Measurements from ENCODE around the gene CERS6.
"Not testable (repeated sequence)": the region's sequence is repeated elsewhere in the genome, so short reads cannot be mapped to it uniquely, and the experiment has no call there.

The CERS6 gene

DNA sequence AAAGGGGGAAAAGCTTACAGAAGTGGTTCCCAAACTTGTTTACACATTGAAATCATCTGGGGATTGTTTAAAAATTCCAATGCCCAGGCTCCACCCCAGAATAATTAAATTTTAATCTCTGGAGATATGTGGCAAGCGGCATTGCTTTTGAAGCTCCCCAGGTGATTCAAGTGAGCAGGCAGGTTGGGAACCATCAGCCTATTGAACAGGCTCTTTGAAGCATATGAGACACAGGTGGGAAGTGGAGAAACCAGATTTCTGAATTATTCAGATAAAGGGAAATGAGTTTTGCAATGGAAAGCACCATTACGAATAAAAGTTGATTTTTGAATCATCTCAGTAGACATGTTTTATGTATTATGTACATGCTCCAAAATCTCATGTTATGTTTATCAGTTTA, 288.8 kb downstream of the CERS6 start:
- DNase-seq: no peak

DNA sequence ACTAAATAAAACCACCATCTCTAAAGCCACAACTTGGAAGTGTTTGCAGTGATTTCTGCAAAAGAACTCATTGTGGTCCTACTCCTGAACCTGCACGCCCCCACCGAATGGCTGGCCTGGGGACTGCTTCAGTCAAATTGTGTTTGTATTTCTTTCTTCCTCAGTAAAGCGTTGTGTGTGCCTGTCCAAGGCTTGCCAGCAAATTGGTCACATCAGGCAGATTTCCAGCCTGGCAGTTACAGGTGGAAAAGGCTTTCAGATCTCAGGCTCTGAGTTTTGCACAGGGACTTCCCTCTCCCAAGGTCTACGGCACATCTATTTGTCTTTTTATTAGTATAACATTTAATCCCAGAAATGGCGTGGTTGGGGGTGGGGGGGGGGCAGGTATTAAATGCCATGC, 292.4 kb downstream of the CERS6 start:
- DNase-seq: no peak

DNA sequence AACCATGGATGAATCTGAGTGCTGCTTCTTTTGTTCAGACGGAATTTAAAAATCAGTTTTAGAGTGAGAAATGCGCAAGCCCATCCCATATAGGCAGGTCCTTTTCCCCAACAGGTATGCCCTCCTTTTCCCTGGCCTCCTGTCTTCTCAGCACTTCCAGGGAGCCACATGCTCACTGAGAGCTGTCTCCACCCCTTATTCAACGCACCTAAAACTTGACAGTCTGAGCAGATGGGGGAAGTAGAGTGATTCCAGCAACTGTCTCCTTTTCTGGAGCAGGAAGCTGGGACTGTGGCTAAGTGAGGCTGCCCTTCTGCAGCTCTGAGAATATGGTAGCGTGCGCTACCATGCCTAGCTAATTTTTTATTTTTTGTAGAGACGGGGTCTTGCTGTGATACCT, 293.2 kb downstream of the CERS6 start:
- DNase-seq: no peak

DNA sequence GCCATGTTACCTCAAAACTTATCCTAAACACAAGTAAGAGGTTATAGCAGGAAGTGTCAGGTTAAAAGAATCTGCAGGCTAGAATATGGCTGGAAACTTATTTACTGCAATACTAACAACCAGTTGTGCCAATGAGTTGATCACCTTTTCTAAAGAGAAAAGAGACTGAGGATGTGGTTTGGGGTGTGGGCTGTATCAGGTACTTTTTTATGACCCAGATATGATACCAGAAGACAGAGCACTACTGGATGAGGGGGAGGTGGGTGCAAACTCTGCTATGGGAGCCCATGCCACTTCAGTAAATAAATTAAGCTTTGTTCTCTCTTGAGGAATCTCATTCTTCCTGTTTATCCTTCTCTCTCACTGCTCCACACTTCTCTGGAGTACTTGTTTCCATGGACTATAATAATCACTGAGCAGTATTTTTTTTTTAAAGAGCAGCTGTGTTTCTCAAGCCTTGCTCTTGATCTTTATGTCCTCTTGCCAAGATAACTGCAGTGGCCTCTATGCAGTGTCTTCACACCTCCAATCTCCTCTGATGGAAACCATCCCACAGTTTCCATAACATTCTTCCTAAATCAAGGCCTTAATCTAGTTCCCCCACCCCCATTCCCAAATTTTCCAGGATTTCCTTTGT, 295.1 kb downstream of the CERS6 start:
- DNase-seq: no peak

DNA sequence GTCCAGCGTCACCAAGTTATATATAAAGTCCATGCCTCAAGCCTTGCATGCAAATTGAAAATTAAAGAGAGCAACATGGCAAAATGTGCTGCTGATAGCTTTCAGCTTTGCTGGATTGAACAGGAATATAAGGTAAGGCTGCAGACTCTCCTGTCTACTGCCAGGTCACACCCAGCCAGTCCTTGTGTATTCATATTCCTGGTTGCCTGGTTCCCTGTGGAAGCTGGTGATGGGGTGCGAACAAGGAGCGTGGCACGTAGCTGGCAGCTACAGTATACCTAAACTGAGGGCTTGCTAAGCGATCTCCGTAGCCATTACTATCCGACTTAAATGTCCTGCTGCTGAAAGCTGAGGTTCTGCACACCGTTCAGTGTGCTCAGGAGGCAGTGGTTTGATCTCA, 296.3 kb downstream of the CERS6 start:
- no peak for DNase-seq

DNA sequence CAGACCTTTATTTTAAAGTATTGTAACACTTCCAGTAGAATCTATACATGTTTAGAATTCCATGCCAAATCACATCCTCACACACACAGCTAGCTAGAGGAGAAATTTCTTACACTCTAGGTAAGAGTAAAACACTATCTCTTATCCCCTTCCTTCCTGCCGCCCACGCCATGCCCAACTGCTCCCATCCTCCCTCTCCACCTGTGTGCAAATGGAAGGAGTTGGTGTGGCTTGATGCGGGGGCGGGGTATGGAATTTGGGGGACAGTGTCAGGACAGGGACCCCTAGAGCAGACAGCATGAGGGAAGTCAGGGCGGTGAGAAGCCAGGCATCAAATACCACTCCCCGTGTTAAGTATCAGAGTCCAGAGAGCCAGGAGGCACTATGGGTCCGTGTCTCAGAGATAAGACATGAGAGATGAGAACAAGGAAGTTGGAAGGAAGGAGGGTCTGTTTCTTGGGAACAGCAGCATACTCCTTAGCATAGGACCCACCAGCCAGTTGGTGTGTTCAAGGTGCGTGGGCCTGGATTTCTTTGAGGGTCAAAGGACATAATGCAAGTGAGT, 297.8 kb downstream of the CERS6 start:
- DNase-seq: no peak

DNA sequence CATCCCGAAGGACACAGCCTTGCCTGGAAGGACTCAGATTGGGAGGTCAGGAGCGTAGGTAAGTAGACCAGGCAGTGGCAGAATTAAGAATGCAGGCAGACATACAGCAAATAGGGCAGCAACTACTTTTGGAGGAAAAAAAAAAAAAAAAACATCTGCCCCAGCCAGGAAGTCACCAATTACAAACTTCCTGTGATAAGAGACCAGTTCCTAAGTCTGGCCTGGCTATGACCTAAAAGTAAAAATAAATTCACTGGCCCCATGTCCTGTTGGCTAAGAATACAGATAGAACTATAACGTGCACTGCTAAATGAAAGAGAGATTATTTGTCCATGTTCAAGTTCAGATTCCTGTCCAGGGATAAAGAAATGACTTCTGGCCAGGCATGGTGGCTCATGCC, 301.2 kb downstream of the CERS6 start:
- no peak for DNase-seq

DNA sequence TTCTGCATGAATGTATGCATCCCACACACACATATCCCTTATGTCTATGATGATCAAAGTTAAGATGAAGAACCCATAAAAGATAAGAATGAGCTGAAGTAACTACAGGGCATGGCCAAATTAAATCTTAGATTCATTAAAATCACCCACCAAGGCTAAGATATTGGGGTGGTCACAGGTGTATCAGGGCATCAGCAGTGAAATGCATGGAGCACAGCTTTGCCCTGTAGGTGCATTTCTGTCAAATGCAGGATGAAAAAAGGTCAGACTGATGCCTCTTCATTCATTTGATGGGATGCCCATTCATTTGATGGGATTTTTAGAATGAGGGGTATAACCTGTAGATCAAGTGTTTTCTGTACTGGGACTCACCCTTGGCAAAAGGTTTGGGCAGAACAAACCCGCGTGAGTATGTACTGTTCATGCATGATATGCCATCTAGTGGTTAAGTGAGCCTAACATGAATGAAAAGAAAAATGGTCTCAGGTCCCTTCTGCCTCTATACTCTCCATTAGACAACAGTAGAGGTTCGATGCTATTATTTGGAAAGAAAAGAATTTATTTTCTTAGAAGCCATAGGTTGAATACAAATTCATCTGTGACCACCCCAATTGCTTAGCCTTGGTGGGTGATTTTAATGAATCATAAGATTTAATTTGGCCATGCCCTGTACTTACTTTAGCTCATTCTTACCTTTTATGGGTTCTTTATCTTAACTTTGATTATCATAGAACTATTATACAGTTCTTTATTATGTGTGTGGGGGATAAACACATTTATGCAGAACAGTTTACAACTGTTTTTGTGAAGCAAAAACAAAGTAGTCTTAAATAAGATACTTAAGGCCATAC, 303.1 kb downstream of the CERS6 start:
- no peak for DNase-seq

DNA sequence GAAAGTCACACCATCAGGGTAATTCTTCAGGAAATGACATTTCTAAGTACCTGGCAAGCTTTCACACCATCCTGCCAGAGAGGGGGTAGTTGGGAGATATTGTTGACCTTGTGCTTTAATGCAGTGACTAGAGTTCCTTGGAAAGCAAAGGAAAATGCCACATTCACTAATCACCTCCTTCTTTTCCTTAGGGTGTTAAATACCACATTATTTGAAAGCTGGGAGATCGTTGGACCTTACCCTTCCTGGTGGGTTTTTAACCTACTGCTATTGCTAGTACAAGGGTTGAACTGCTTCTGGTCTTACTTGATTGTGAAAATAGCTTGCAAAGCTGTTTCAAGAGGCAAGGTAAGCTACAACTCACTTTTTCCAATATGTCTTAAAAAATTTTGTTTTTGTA, 309.3 kb downstream of the CERS6 start:
- no peak for DNase-seq

DNA sequence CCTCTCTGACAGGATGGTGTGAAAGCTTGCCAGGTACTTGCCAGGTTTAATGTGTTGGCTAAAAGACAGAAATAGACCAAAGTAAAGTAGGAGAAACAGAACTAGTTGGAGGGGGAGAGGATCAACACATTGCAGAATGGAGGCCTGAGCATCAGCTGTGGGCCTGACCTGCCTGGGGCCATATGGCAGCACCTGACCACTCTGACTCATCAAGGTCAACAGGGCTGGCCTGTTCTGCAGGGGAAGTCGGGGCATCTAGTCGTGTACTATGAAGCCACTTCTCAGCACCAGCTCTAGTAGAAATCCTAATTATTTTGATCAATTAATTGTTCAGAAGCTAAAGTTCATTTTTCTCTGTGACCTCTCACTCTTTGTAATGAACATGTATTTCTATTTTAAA, 310.5 kb downstream of the CERS6 start:
- no peak for DNase-seq

DNA sequence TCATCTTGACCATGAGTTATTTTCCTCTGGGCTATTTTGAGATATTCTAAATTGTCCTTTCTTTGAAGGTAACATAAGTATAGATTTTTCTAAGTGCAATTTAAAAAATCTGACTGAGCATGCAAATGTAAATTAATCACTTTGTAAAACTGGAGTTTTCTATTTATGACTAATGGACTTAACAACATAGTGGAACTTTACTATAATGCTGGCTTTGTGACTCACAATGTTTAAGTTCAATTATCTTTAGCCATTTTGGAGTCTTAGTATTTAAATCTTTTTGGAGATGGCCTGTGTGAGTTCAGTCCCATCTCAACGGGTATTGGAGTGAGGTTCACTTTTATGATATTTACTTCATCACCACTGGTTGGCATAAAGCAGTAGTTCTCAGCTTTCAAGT, 311.2 kb downstream of the CERS6 start:
- no peak for DNase-seq

DNA sequence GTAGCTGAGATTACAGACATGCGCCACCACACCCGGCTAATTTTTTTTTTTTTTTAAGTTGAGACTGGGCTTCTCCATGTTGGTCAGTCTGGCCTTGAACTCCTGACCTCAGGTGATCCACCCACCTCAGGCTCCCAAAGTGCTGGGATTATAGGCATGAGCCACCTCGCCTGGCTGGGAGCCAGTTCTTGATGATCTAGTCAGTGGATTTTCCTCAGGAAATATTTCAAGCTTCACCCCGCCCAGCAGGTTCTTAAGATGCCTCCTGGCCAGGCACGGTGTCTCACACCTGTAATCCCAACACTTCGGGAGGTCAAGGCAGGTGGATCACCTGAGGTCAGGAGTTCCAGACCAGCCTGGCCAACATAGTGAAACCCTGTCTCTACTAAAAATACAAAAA, 312.3 kb downstream of the CERS6 start:
- DNase-seq: not testable (repeated sequence)

DNA sequence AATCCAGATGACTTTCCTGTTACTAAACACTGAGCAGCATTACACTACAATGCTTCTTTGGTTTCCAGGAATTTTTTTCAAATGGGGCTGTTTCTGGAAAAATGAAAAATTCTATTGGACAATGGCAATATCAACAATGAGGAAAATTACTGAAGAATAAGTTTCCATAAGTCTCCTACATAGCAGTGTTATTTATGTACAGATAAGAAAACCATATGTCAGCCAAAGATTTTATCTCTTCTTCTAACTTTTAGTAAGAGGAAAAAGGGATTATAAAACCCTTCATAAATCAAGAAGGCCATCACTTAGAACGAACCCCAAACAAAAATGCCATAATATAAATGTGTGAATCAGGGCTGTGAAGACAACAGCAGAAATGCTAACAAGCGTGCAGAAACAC, 314.7 kb downstream of the CERS6 start:
- no peak for DNase-seq

DNA sequence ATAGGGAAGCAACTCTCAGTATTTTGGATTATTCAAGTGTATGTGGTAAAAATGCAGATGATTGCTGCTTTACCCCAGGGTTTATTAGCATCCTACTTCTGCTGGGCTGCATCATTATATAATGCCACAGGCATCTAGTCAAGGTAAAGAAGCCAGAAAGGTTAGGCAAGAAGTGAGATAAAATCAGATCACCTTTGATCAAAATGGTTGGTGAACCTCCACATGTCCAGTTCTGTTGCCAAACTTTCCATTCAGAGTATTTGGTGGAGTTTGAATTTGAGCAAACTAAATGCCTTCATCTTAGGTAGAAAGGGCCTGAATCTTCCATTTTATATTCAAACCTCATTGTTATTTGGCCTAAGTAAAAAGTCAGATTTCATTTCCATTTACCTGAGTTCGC, 316.6 kb downstream of the CERS6 start:
- DNase-seq: no peak

DNA sequence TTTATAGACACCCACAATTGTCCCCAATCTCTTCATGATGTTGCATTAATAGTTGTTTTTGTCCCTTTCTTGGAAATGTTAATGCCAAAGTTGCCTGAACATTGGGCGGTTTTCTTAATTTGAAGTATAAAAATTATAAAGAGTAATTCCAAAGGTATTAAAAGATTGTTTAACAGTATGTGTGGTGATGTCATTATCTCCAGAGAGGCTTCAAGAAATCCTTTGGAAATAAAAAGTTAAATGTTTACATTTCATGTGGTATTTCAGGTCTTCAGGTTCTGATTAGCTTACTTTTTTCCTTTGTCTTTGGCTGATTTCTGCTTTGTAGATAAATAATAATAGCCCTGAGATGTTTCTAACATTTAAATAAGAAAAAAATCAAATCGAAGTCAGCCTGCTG, 317.1 kb downstream of the CERS6 start:
- no peak for DNase-seq

DNA sequence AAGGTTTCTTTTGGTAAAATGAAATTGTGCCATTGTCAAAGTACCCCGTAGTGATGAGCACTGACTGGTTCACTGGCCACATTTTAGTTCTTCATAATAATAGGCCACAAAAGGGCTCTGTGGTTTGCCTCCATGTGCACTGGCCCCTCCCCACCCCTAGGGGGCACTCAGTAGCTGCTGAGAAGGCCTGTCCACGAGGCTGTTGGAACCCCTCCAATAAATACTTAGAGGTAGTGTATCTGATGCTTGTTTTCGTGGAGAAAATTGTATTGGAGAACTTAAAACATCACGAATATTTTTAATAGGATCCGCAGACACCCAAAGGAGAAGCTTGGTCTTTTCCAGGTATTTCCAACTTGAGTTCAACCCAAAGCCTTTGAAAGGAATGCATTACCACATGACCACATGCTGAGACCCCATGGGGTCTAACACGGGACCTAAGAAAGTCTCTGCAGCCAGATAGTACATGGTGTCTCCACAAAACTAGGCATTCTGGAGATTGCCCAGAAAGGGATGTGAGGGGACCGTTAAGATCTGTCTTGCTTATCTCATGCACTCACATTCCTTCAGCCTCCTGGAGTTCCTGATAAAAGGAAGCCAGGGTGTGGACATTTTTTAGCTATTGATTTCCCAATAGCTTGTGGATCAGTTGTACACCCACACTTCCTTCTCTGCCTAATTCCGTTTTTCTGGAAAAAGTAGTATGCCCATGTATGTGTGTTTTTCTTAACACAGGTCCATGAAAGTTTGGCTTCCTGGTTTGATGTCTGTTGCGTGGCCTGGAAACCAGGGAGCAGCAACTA, 317.8 kb downstream of the CERS6 start:
- no peak for DNase-seq

DNA sequence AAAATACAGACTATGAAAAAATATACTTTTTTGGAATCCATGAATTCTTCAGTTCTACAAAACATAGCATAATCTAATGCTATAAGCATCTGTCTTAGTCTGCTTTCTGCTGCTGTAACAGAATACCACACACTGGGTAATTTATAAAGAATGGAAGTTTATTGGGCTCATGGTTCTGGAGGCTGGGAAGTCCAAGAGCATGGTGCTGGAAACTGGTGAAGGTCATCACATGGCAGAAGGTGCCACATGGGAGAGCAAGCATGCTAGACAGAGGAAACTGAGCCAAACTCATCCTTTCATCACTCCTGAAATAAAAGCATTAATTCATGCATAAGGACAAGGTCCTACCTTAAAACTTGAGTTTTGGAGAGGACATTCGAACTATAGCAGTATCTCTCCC, 319.8 kb downstream of the CERS6 start:
- no peak for DNase-seq

DNA sequence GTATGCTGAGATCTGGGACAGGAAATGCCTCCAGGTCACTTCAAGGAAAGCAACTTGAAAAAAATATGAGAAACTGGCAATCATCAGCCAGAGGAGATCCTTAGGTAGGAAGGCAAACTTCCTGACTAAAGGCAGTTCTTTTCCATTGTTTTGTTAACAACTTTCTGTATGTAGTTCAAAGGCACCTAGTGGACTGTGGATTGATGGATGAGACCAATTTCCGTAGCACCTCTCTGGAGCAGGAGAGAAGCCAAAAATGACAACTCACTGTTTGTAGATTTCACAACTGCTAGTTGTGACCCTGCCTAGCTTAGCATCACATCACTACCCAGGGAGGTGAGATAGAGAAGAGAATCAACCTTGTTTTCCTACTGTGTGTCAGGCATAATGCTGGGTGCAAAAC, 324.6 kb downstream of the CERS6 start:
- no peak for DNase-seq

DNA sequence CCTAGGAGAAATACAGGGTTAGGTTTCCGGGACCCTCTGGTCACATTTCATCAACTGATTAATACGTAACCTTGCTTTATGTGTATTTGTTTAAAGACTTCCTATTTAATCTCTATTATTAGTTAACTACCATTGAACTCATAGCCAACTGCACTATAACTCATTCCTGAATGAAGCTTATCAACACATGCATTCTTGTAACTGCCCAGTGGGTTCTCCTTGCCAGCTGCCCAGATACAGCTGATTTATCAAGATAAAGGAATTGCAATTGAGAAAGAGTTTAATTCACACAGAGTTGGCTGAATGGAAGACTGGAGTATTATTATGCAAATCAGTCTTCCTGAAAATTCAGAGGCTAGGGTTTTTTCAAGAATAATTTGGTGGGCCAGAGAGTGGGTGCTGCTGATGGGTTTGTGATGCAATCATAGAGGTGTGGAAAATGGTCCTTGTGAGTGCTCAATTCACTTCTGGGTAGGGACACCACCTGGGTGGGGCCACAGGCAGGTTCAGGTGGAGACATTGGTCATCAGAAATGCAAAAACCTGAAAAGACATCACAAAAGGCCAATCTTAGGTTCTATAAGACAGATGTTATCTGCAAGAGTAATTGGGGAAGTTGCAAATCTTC, 325.2 kb downstream of the CERS6 start:
- DNase-seq: no peak

DNA sequence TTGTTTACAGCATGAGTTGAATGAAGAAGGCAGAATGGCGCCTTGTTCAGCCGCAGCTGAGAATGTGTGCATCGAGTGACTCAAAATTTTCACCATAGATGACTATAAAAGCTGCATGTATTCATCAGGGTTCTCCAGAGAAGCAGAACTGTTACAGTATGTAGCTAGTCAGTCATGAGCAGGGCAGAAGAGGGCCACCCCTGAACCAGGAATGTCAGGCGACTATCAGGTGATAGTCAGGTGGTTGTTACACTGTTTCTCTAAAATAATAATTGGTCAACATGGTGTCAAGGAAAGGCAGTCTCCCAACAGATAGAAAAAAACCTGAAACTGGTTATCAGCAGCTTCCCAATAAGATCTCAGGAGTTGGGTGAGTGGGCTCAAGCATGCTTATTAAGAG, 326.2 kb downstream of the CERS6 start:
- DNase-seq: no peak

DNA sequence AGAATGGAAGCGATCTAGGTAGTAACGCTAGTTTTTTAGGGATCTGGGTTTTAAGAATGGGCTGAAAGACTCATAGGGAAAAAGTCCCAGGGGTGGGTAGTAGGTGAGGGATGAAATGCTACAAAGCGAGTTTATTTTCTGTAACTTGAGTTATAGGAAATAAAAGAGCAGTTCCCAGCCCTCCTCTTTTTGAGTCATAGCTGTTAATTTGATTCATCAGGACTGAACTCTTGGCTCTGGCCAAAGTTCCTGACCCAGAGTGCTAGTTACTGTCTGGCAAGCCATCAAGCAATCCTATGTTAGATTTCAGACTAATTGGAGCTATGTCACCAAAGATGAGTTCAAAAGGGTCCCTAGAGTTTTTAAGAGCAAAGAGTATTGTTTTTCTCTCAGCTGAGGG, 328.9 kb downstream of the CERS6 start:
- no peak for DNase-seq

DNA sequence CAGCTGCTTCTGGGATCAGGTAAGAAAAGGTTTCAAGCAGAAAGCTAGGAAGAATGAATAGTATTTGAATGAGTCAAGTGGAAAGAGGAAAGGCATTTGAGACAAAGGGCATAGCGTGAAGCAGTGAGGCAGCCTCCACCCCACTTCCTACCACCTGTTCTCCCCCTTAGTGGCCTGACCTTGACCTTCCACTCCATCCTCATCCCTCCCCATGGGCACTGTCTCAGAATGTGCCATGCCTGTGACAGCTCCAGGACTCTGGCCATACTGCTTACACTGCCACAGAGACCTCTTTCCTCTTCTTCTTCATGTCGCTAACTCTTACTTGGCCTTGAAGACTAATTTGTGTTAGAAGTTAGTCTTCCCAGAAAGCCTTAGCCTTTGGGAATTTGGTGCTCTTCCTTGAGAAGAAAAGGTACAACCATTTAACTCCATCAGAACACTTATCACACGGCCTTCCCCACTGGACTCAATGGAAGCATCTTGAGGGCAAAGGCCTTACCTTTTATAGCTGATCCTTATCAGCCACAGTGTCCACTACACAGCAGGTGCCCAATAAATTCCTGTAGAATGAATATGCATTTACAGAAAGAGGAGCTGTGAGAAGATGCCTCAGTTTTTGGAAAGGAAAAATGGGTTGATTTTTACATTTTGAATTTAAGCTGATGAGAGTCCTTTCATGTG, 331.2 kb downstream of the CERS6 start:
- no peak for DNase-seq
